NCI-H2196 treated with DMSO at 0.1 percent for 48 hours (cell line): ENCODE results near the gene STAT4.

Experiments used
- DNase-seq: peaks from one replicate; lab custom pipeline; 2025; ENCODE audit not compliant: unreplicated experiment; lab: John Stamatoyannopoulos, UW

STAT4 gene

GRCh38 chr2:191174442-191174841, 23.6 kb upstream of the STAT4 start:
- DNase-seq, result no peak

GRCh38 chr2:191173206-191173605, 22.4 kb upstream of the STAT4 start:
- no peak for DNase-seq

GRCh38 chr2:191171708-191172355, 21.0 kb upstream of the STAT4 start:
- no peak for DNase-seq

GRCh38 chr2:191171286-191171685, 20.5 kb upstream of the STAT4 start:
- no peak for DNase-seq

- DNase-seq, result no peak
Measured at GRCh38 chr2:191170773-191171172, 20.0 kb upstream of the STAT4 start.

- no peak for DNase-seq
Measured at GRCh38 chr2:191170301-191170636, 19.5 kb upstream of the STAT4 start.

- DNase-seq, result no peak
Measured at GRCh38 chr2:191169456-191170300, 18.9 kb upstream of the STAT4 start.

GRCh38 chr2:191167766-191168165, 17.0 kb upstream of the STAT4 start:
- no peak for DNase-seq

- DNase-seq, result no peak
Measured at GRCh38 chr2:191166756-191167445, 16.1 kb upstream of the STAT4 start.

- no peak for DNase-seq
Measured at GRCh38 chr2:191166111-191166755, 15.4 kb upstream of the STAT4 start.

GRCh38 chr2:191165176-191165643, 14.4 kb upstream of the STAT4 start:
- DNase-seq, result peak; percentile 4

GRCh38 chr2:191158747-191159146, 8.0 kb upstream of the STAT4 start:
- DNase-seq, result no peak

- DNase-seq, result no peak
Measured at GRCh38 chr2:191158193-191158592, 7.4 kb upstream of the STAT4 start.

GRCh38 chr2:191155608-191156071, 4.8 kb upstream of the STAT4 start:
- DNase-seq, result no peak

GRCh38 chr2:191153716-191154115, 2.9 kb upstream of the STAT4 start:
- no peak for DNase-seq

- DNase-seq, result no peak
Measured at GRCh38 chr2:191152482-191153240, 1.9 kb upstream of the STAT4 start.

- no peak for DNase-seq
Measured at GRCh38 chr2:191151331-191151730, 537 bp upstream of the STAT4 start.

- no peak for DNase-seq
Measured at GRCh38 chr2:191150230-191150599, 579 bp downstream of the STAT4 start.

- DNase-seq, result no peak
Measured at GRCh38 chr2:191149391-191149790, 1.4 kb downstream of the STAT4 start.

GRCh38 chr2:191148791-191149190, 2.0 kb downstream of the STAT4 start:
- no peak for DNase-seq

- no peak for DNase-seq
Measured at GRCh38 chr2:191148281-191148680, 2.5 kb downstream of the STAT4 start.
